ENCODE data around the gene EFNA5.

- TF ChIP-seq SIN3A (IDR thresholded peaks at IDR 0.05; ENCODE audit: borderline replicate concordance, low read depth, low read length): no peak
- TF ChIP-seq POLR2AphosphoS5 (IDR thresholded peaks at IDR 0.05; ENCODE audit: low read depth, low read length): no peak
- TF ChIP-seq ATF2 (CRISPR knock-in tag; IDR thresholded peaks at IDR 0.05): no peak
- no peak for TF ChIP-seq PCBP1 (IDR thresholded peaks at IDR 0.05; ENCODE audit: borderline replicate concordance, low read depth, low read length)
Observed at GRCh38 chr5:107518616-107519015, 152.1 kb downstream of the EFNA5 start.

All from HepG2 (cell line).